ENCODE data around the gene MOCS3.

Gene MOCS3

DNA sequence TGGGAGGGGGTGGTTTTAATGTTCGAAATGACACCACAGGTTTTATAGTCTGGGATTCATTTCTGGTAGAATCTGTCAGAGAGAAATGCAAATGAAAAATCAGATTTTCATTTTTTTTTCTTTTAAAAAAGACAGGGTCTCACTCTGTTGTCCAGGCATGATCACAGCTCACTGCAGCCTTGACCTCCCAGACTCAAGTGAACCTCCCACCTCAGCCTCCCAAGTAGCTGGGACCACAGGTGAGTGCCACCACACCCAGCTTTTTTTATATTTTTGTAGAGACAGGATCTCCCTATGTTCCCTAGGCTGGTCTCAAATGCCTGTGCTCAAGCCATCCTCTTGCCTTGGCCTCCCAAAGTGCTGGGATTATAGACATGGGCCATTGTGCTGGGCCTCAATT, 25.0 kb upstream of the MOCS3 start:
- H3K4me3 Mint-ChIP-seq, result no peak overlapping the region

DNA sequence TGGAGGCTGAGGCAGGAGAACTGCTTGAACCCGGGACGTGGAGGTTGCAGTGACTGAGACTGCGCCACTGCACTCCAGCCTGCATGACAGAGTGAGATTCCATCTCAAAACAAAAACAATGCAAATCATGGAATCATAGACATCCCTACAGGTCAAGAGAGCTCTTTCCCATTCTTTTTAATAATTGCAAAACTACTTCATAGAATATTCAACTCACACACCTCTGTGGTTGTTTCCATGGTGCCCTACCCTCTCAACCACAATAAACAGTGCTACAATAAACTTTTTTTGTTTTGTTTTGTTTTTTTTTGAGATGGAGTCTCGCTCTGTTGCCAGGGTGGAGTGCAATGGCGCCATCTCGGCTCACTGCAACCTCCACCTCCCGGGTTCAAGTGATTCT, 15.5 kb upstream of the MOCS3 start:
- Mint-ChIP-seq H3K4me3 (no peak overlapping the region), H3K4me1 (no peaks in the 10 kb centered on the region), H3K36me3 (ENCODE audit: low read depth) (peaks cover 53% of the 10 kb centered on the region), H3K27me3 (ENCODE audit: low read depth, poor library complexity) (no peaks in the 10 kb centered on the region), H3K9me3 (no peaks in the 10 kb centered on the region), H3K27ac (no peak overlapping the region)
- TF ChIP-seq, protein P1, sequence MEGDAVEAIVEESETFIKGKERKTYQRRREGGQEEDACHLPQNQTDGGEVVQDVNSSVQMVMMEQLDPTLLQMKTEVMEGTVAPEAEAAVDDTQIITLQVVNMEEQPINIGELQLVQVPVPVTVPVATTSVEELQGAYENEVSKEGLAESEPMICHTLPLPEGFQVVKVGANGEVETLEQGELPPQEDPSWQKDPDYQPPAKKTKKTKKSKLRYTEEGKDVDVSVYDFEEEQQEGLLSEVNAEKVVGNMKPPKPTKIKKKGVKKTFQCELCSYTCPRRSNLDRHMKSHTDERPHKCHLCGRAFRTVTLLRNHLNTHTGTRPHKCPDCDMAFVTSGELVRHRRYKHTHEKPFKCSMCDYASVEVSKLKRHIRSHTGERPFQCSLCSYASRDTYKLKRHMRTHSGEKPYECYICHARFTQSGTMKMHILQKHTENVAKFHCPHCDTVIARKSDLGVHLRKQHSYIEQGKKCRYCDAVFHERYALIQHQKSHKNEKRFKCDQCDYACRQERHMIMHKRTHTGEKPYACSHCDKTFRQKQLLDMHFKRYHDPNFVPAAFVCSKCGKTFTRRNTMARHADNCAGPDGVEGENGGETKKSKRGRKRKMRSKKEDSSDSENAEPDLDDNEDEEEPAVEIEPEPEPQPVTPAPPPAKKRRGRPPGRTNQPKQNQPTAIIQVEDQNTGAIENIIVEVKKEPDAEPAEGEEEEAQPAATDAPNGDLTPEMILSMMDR (IDR thresholded peaks at IDR 0.05), result no peak
- no peak for DNase-seq

More for the DNA sequence above, 25.0 kb upstream of the MOCS3 start:
- DNase-seq, result no peak
- TF ChIP-seq, protein P1 (IDR thresholded peaks at IDR 0.05), result no peak
- Mint-ChIP-seq H3K27me3 (ENCODE audit: low read depth, poor library complexity) (peaks cover 3% of the 10 kb centered on the region), H3K4me1 (peaks cover 12% of the 10 kb centered on the region), H3K36me3 (ENCODE audit: low read depth) (peaks cover 56% of the 10 kb centered on the region), H3K27ac (no peak overlapping the region), H3K9me3 (no peaks in the 10 kb centered on the region)

DNA sequence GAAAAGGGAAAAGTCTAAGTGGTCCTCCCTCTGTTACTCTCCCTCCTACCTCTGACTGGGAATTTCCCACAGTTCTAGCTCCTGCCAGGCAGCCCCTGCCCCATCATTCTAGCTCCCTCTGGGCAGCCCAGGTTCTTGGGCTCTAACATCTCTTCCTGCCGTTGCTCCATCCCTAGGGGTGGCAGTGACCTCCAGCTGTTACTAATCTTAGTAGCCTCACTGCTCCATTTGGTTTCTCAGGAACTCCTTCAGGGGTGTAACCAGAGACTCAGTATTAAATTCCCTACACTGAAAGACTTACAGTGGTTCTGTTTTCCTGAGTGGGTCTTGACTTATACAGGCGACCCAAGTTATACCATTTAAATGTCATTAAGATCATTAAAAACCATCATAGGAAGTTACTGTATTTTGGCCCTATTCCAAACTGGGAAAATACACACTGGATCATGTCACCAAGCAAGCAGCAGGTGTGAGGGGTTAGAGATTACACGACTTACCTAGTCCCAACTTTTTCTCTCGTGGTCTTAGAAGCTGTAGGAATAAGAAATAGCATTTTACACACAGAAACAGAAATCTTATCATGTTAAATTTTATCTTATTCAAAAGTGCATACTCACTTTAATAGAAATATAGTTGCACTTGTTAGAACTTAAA, 10.4 kb upstream of the MOCS3 start:
- Mint-ChIP-seq H3K4me1 (no peaks in the 10 kb centered on the region), H3K36me3 (ENCODE audit: low read depth) (peaks cover 57% of the 10 kb centered on the region), H3K27ac (no peak overlapping the region), H3K9me3 (no peaks in the 10 kb centered on the region), H3K27me3 (ENCODE audit: low read depth, poor library complexity) (no peaks in the 10 kb centered on the region), H3K4me3 (no peak overlapping the region)
- TF ChIP-seq, protein P1 (IDR thresholded peaks at IDR 0.05), result no peak
- DNase-seq, result no peak

DNA sequence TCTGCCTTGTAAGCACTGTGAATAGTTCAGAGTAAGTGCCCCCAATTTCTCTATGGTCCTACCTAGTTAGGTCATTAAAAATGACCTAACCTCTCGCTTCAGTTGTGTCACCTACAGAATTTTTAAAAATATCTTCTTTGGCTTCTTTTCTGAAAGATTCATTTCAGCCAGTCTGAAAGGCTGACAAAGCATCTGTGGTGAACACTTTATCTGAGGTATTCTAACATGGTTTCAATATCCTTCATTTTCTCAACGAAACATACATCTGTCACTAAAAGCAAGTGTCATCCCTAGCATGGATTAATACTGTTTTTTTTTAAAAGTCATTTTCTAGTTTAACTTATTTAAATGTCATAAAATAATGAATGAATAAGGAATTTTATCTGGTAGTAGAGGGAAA, 5.4 kb upstream of the MOCS3 start:
- Mint-ChIP-seq H3K27me3 (ENCODE audit: low read depth, poor library complexity) (peaks cover 3% of the 10 kb centered on the region), H3K9me3 (no peaks in the 10 kb centered on the region), H3K4me3 (no peak overlapping the region), H3K27ac (no peak overlapping the region), H3K4me1 (peaks cover 22% of the 10 kb centered on the region), H3K36me3 (ENCODE audit: low read depth) (peaks cover 38% of the 10 kb centered on the region)
- no peak for DNase-seq
- TF ChIP-seq, protein P1 (IDR thresholded peaks at IDR 0.05), result no peak

DNA sequence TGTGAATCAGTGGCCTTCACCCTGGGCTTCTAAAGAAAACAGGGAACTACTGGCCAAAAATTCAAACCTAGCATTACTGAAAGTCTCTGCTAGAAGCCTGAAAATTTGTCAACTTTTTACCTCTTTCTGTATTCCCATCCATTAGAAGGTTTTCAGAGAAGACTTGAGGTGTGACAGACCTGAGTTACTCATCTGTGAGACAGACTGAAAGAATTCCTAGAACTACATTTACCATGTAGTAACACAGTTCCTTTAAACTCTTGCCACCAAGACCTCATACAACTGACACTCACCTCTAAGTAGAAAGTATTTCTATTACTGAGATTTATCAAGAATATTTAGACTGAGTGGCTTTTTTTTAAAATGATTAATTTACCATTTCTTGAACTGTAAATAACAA, 4.8 kb upstream of the MOCS3 start:
- H3K27ac Mint-ChIP-seq, result no peak overlapping the region
- no peaks in the 10 kb centered on the region for H3K9me3 Mint-ChIP-seq
- TF ChIP-seq, protein P1 (IDR thresholded peaks at IDR 0.05), result no peak
- H3K27me3 Mint-ChIP-seq (ENCODE audit: low read depth, poor library complexity), result peaks cover 3% of the 10 kb centered on the region
- DNase-seq, result no peak
- H3K4me1 Mint-ChIP-seq, result peaks cover 27% of the 10 kb centered on the region
- H3K4me3 Mint-ChIP-seq, result no peak overlapping the region
- H3K36me3 Mint-ChIP-seq (ENCODE audit: low read depth), result peaks cover 36% of the 10 kb centered on the region

DNA sequence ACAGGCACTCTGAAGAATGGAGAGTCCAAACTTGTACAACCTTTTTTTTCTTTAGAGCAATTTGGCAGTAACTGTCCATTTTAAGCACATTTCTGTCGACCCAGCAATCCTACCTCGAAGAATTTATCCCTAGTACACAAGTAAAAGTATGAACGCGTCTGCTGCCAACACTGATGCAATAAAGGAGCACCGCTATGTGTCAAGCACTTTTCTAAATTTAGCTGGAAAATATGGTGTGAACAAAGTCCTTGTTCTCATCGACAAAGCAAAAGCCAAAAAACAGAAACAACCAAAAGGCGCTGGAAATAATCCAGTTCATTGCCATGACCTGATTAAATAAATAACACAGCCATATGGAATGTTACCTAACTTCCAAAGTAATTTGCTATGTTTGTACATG, 1.3 kb upstream of the MOCS3 start:
- TF ChIP-seq, protein P1 (IDR thresholded peaks at IDR 0.05), result no peak
- Mint-ChIP-seq H3K4me3 (peak overlapping the region; percentile 99), H3K4me1 (peaks cover 51% of the 10 kb centered on the region), H3K36me3 (ENCODE audit: low read depth) (peaks cover 35% of the 10 kb centered on the region), H3K27me3 (ENCODE audit: low read depth, poor library complexity) (peaks cover 3% of the 10 kb centered on the region), H3K9me3 (no peaks in the 10 kb centered on the region), H3K27ac (peak overlapping the region; percentile 100)
- DNase-seq, result no peak
